Small intestine (tissue), 7 donors: ENCODE results near the gene USP5. TPM values are rescaled to one million over a fixed set of nuclear protein-coding genes. Genes with fewer than 3 reads are reported as not detected.
"Not testable (repeated sequence)": the region's sequence is repeated elsewhere in the genome, so short reads cannot be mapped to it uniquely, and the experiment has no call there.

ENCODE experiments used
- DNase-seq, 2 donors: peaks; one replicate each; pipeline versions ENCODE4 v3.0.0 to v3.0.0-alpha.2; 2013
- FAIRE-seq: peaks from 2 replicates; lab custom pipeline; 2012; peaks lifted over from hg19 to GRCh38; lab: Jason Lieb, UNC
- H3K27ac ChIP-seq, 3 donors: one replicate each; pipeline ENCODE4 v1.5.1; 2013; ENCODE audit warnings: low read length in 2 of 3, mild to moderate bottlenecking in 2 of 3, control low read depth in 1 of 3, inconsistent platforms in 1 of 3, low read depth in 1 of 3, moderate library complexity in 1 of 3
- H3K27me3 ChIP-seq, 3 donors: one replicate each; pipeline ENCODE4 v1.6.1; 2013; ENCODE audit warnings: low read length in 3 of 3, inconsistent platforms in 1 of 3; ENCODE audit not compliant: control insufficient read depth in 3 of 3, insufficient read depth in 3 of 3
- H3K36me3 ChIP-seq, 3 donors: one replicate each; pipeline ENCODE4 v1.6.1; 2013; ENCODE audit warnings: low read length in 3 of 3, inconsistent platforms in 1 of 3, low read depth in 1 of 3, mild to moderate bottlenecking in 1 of 3, moderate library complexity in 1 of 3; ENCODE audit not compliant: control insufficient read depth in 3 of 3, insufficient read depth in 2 of 3
- H3K4me1 ChIP-seq, 3 donors: one replicate each; pipeline ENCODE4 v1.6.1; 2013; ENCODE audit warnings: low read length in 2 of 3, inconsistent platforms in 1 of 3, low read depth in 1 of 3, mild to moderate bottlenecking in 1 of 3, moderate library complexity in 1 of 3; ENCODE audit not compliant: control insufficient read depth in 3 of 3, insufficient read depth in 2 of 3
- H3K4me3 ChIP-seq, 3 donors: one replicate each; pipeline ENCODE4 v1.5.1; 2013; ENCODE audit warnings: low read length in 3 of 3, control low read depth in 1 of 3, inconsistent platforms in 1 of 3, low read depth in 1 of 3, mild to moderate bottlenecking in 1 of 3, moderate library complexity in 1 of 3
- H3K9me3 ChIP-seq, 2 donors: one replicate each; pipeline ENCODE4 v1.6.1; 2013; ENCODE audit warnings: low read depth in 1 of 2, low read length in 1 of 2; ENCODE audit not compliant: control insufficient read depth in 2 of 2, insufficient read depth in 1 of 2
- WGBS, 3 donors: extraction: QIAGEN DNeasy Blood & Tissue Kit; methylation state at CpG; one replicate each; pipeline ENCODE4 v1.1.7; 2013; 5-methylcytosine and 5-hydroxymethylcytosine counted together
- polyA plus RNA-seq, 4 donors: library from polyadenylated mRNA; stranded (reverse) in 3 of 4; unstranded in 1 of 4; fragments of 200-250 nt in 3 of 4; fragments of 120-200 nt in 1 of 4; gene quantifications; one replicate each; pipeline versions ENCODE4 v1.2.1 to v1.2.3, GENCODE V29; 2013
- donor health status: healthy with polysubstance abuse.
- donor health status: control.
- donor health status: control.
- donor health status: Bipolar disorder and iron deficiency.
- donor health status: healthy.

USP5 gene
- polyA plus RNA-seq, 4 donors, result 31.9 to 54.0 (median 39.2) TPM

GRCh38 chr12:6860116-6860515, 8.2 kb downstream of the USP5 start:
- H3K36me3 ChIP-seq, result peaks cover 23 to 91% (median 27%) of the 10 kb centered on the region in 3 donors
- no peak for FAIRE-seq
- H3K27ac ChIP-seq, result no peak overlapping the region
- no peaks in the 10 kb centered on the region for H3K27me3 ChIP-seq
- H3K9me3 ChIP-seq, result no peaks in the 10 kb centered on the region
- no peaks in the 10 kb centered on the region for H3K4me1 ChIP-seq
- H3K4me3 ChIP-seq, result no peak overlapping the region
- 94 to 97% (median 96%) methylated on average over 9 of the region's 9 CpGs for WGBS, 3 donors
- no peak for DNase-seq

DNA sequence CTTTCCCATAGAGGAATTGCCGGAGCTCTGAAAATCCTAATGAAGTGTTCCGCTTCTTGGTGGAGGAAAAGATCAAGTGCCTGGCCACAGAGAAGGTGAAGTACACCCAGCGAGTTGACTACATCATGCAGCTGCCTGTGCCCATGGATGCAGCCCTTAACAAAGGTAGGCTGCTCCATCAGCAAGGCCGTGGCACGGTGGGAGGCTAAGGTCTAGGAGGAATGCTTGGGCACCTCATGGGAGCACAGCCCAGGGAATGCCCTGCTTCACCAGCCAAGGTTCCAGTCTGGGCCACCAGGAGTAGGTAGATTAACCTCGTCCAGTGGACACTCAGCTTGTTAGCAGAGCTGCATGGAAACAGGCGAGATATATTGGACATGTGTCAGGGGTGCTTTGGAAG, 9.0 kb downstream of the USP5 start:
- no peaks in the 10 kb centered on the region for H3K27me3 ChIP-seq
- no peak overlapping the region for H3K27ac ChIP-seq
- H3K9me3 ChIP-seq, result no peaks in the 10 kb centered on the region
- WGBS, 3 donors, result 94 to 98% (median 96%) methylated on average over 7 of the region's 7 CpGs
- H3K4me3 ChIP-seq, result no peak overlapping the region
- peaks cover 23 to 92% (median 25%) of the 10 kb centered on the region in 3 donors for H3K36me3 ChIP-seq
- FAIRE-seq, result no peak
- DNase-seq, result no peak
- no peaks in the 10 kb centered on the region for H3K4me1 ChIP-seq

DNA sequence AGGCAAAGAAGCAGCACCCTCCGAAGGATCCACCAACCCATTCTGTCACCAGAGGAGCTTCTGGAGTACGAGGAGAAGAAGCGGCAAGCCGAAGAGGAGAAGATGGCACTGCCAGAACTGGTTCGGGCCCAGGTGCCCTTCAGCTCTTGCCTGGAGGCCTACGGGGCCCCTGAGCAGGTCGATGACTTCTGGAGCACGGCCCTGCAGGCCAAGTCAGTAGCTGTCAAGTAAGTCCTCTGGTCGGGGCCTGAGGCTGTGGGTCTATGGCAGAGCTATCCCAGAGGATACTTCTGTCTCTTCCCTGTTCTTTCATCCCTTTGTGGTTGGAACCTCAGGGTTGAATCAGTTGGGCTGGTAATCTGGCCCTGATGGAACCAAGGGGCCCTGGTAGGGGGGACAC, 9.4 kb downstream of the USP5 start:
- H3K4me3 ChIP-seq, result no peak overlapping the region
- H3K4me1 ChIP-seq, result no peaks in the 10 kb centered on the region
- peaks cover 23 to 92% (median 25%) of the 10 kb centered on the region in 3 donors for H3K36me3 ChIP-seq
- 94 to 96% (median 94%) methylated on average over 9 of the region's 9 CpGs for WGBS, 3 donors
- H3K9me3 ChIP-seq, result no peaks in the 10 kb centered on the region
- DNase-seq (no peak), FAIRE-seq (no peak)
- no peaks in the 10 kb centered on the region for H3K27me3 ChIP-seq
- no peak overlapping the region for H3K27ac ChIP-seq

DNA sequence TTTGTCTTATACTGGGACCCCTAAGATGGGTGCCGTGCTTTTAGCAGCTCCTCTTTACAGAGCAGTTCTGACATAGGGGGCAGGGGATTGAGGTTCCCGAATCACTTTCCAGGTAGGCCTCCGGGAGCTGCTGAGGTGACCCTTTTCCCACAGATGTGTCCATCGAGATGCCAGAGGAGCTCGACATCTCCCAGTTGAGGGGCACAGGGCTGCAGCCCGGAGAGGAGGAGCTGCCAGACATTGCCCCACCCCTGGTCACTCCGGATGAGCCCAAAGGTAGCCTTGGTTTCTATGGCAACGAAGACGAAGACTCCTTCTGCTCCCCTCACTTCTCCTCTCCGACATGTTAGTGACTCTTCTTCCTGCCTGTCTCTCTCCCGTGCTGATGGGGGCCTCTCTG, 11.1 kb downstream of the USP5 start:
- H3K4me1 ChIP-seq, result peaks cover 0 to 6% (median 0%) of the 10 kb centered on the region in 3 donors
- FAIRE-seq, result no peak
- no peak overlapping the region for H3K27ac ChIP-seq
- DNase-seq, result no peak
- H3K4me3 ChIP-seq, result no peak overlapping the region
- H3K9me3 ChIP-seq, result no peaks in the 10 kb centered on the region
- 89 to 96% (median 90%) methylated on average over 11 of the region's 11 CpGs for WGBS, 3 donors
- peaks cover 19 to 82% (median 23%) of the 10 kb centered on the region in 3 donors for H3K36me3 ChIP-seq
- no peaks in the 10 kb centered on the region for H3K27me3 ChIP-seq

DNA sequence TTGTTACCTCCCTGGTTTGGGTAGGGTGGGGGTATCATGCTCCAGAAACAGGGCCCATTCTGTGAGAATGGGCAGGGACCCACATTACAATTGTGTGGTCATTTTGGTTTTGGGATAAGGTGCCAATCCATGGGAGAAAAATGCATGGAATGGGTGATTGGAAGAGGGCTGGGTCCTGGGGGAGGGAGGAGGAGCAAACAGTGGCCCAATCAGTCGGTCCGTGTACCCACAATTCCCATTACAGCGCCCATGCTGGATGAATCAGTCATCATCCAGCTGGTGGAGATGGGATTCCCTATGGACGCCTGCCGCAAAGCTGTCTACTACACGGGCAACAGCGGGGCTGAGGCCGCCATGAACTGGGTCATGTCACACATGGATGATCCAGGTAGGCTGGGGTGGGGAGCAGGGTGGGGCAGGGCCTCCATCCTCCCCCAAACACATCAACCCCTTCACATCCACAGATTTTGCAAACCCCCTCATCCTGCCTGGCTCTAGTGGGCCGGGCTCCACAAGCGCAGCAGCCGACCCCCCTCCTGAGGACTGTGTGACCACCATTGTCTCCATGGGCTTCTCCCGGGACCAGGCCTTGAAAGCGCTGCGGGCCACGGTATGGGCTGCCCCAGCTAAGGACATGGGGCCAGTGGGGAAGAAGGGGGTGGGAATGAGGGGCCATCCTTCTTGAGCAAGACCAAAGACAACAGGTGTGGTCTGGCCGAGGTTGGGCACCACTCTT, 11.8 kb downstream of the USP5 start:
- FAIRE-seq, result no peak
- WGBS, 3 donors, result 96 to 97% (median 96%) methylated on average over 16 of the region's 16 CpGs

DNA sequence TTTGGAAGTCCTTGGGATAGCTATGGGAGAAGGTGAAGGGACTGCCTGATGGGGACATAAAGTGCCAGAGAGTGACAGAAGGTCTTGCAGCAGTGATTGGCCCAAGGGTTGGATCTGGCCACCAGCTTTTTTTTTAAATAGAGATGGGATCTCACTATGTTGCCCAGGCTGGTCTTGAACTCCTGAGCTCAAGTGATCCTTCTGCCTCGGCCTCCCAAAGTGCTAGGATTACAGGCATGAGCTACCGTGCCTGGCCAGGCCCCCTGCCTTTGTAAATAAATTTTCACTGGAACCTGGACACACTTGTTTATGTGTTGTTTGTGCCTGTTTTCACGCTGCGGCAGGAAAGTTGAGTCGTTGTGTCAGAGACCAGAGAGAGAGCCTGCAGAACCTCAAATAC, 13.4 kb downstream of the USP5 start:
- peaks cover 11 to 83% (median 16%) of the 10 kb centered on the region in 3 donors for H3K36me3 ChIP-seq
- not testable (repeated sequence) for H3K9me3 ChIP-seq, DNase-seq, H3K27me3 ChIP-seq, H3K4me3 ChIP-seq, FAIRE-seq, H3K27ac ChIP-seq
- WGBS, 3 donors, result 92 to 94% (median 94%) methylated on average over 5 of the region's 5 CpGs
- H3K4me1 ChIP-seq, result peaks cover 0 to 28% (median 0%) of the 10 kb centered on the region in 3 donors

More for the DNA sequence above, 11.8 kb downstream of the USP5 start:
- H3K36me3 ChIP-seq, result peaks cover 16 to 83% (median 18%) of the 10 kb centered on the region in 3 donors
- peaks cover 0 to 13% (median 0%) of the 10 kb centered on the region in 3 donors for H3K4me1 ChIP-seq
- no peaks in the 10 kb centered on the region for H3K27me3 ChIP-seq
- no peak overlapping the region for H3K4me3 ChIP-seq
- H3K9me3 ChIP-seq, result no peaks in the 10 kb centered on the region
- no peak overlapping the region for H3K27ac ChIP-seq
- no peak for DNase-seq

DNA sequence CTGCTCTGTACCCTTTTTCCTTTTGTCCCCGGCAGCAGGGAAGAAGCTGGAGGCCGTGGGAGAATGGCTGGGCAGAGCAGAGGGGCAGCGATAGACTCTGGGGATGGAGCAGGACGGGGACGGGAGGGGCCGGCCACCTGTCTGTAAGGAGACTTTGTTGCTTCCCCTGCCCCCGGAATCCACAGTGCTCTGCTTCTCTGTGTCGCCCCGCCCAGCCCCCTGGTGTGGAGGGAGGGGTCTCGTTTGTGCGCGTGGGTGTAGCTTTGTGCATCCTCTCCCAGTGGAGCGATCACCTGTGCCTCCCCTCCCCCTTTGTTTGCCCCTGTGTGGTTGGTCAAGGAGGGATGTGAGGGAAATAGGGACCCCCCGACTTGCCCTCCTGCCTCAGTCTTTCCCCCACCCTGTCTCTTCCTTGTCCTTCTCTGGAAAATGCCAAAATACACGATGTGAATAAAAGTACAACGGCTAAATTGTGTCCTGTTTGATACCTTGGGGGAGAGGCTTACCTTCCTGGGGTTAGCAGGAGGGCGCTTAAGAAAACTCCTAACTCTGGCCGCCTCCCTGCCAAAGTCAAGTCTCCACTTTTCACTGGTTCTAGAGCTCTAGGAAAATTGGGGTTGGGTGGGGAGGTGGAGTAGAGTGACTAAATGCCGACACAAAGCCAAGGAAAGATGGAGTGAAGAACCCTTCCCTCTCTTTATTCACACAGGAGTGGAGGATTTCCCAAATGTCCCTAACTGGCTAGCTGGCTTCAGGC, 14.4 kb downstream of the USP5 start:
- Histone ChIP-seq H3K4me3 (peak overlapping the region in 1 of 3 donors; percentile 95), H3K27ac (peak overlapping the region in 2 of 3 donors; percentile 53 to 87), H3K4me1 (peaks cover 0 to 34% (median 0%) of the 10 kb centered on the region in 3 donors), H3K27me3 (no peaks in the 10 kb centered on the region), H3K9me3 (no peaks in the 10 kb centered on the region), H3K36me3 (peaks cover 9 to 83% (median 10%) of the 10 kb centered on the region in 3 donors)
- WGBS, 3 donors, result 74 to 80% (median 79%) methylated on average over 16 to 19 of the region's 19 CpGs
- FAIRE-seq (no peak), DNase-seq (no peak)

DNA sequence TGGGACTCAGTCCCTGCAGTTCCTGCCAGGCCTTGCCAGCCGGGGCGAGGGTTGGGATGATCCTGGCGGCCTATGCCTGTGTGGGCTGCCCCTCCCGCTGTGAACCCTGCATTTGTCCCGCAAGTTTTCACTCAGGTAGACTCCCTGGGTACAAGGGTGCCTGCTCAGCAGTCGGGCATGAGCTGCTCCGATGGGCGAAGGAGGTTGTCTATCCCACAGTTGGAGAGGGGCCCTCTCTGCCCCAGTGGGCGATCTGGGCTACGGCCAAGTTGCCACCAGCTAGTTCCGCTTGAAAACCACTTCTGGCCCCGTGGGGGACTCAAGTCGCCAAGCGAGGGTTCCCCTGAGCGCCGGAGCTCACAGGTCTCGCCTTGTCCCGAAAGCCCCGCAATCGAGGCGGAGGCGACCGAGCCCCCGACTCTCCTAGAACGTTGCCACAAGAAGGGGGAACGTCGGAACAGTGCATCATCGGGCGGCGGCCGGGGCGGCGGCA, 15.0 kb downstream of the USP5 start:
- Histone ChIP-seq H3K9me3 (no peaks in the 10 kb centered on the region), H3K4me3 (peak overlapping the region; percentile 86 to 95 (median 93)), H3K4me1 (peaks cover 0 to 41% (median under 1%) of the 10 kb centered on the region in 3 donors), H3K27me3 (no peaks in the 10 kb centered on the region), H3K36me3 (peaks cover 8 to 83% (median 8%) of the 10 kb centered on the region in 3 donors), H3K27ac (peak overlapping the region; percentile 53 to 87 (median 68))
- 1 to 4% (median 3%) methylated on average over 31 to 33 of the region's 33 CpGs for WGBS, 3 donors
- FAIRE-seq (no peak), DNase-seq (peak in 1 of 2 donors; percentile 39)
